ENCODE results near the gene LCN6. TPM values are rescaled to one million over a fixed set of nuclear protein-coding genes. Genes with fewer than 3 reads are reported as not detected.
A peak's percentile ranks its signal among the peaks of the same experiment; 100 is the strongest.

LCN6 gene
- total RNA-seq, 2 experiments from 2014 or later = not detected

DNA sequence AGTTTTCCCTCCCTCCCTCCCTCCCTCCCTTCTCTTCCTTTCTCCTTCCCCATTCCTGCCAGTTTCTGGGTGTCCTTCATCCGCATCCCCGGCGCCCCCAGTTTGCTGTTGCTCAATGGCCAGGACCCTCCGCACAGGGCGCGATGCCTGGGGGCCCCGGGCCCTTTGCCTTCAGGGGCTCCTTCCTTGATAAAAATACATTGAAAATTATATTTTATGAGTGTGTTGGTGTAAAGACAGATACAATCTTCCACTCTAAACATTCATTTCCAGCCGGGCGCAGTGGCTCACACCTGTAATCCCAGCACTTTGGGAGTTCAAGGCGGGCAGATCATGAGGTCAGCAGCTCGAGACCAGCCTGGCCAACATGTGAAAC, 53.5 kb downstream of the LCN6 start:
- Mint-ChIP-seq H3K4me3 (no peak overlapping the region), H3K9me3 (no peaks in the 10 kb centered on the region), H3K27ac (no peak overlapping the region), H3K4me1 (ENCODE audit: low read depth) (no peaks in the 10 kb centered on the region), H3K36me3 (ENCODE audit: low read depth) (no peaks in the 10 kb centered on the region), H3K27me3 (ENCODE audit: low read depth) (peaks cover 6% of the 10 kb centered on the region)
- intact Hi-C loops (cut with micrococcal nuclease) = no loop called here
- CTCF ChIA-PET = interaction anchor here (0.6 kb wide), 1 partner anchor 121 kb away, joined by 4 read pairs; no protein-coding TSS in a partner anchor
- no peak for DNase-seq

DNA sequence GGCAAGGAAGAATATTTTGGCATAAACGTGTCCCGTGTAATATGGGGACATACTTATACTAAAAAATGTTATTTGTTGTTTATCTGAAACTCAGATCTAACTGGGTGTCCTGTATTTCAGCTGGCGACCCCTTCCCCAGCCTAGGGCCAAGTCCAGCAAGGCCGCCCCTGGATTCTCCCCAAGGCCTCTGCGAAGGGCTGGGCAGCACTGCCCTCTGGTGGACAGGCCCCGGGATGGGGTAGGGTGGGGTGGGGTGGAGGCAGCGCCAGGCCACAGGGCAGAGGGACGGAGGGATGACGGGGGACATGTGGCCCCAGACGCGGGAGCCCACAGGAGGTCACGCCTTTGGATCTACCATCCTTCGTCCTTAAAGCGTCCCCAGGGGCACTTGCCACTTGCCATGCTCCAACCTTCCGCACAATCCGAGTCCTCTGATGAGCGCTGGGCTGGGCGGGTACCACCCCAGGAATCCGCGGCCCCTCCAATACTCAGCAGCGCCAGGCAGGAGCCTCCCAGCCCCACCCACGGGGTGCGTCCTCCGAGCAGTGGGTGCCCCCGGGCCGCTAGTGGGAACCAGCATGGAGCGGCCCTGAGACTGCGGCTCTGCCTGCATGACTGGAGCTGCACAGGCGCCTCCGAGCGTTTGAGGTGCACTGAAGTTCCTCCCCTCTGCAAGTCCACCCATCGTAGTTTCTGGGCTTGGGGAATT, 54.0 kb downstream of the LCN6 start:
- H3K4me1 Mint-ChIP-seq (ENCODE audit: low read depth) = no peaks in the 10 kb centered on the region
- CTCF ChIA-PET = interaction anchor here (0.6 to 1.2 kb wide), 2 partner anchors 11 to 121 kb away, joined by 3 to 4 read pairs; no protein-coding TSS in a partner anchor
- no peaks in the 10 kb centered on the region for H3K36me3 Mint-ChIP-seq (ENCODE audit: low read depth)
- peak; percentile 52 for DNase-seq
- intact Hi-C loops (cut with micrococcal nuclease) = no loop called here
- no peak overlapping the region for H3K27ac Mint-ChIP-seq
- no peaks in the 10 kb centered on the region for H3K9me3 Mint-ChIP-seq
- H3K27me3 Mint-ChIP-seq (ENCODE audit: low read depth) = peaks cover 6% of the 10 kb centered on the region
- H3K4me3 Mint-ChIP-seq = no peak overlapping the region

Small RNA genes lying within 50 kb of the gene (microRNA-seq; reads per million reads assigned to microRNA genes)
- gene MIR6722 (ENCODE audit: borderline microRNAs expressed, borderline replicate concordance) = not detected

Other genes starting within 250 kb of the LCN6 start
- gene NOTCH1, start 202.5 kb downstream of the LCN6 start, total RNA-seq = 10 to 100 TPM; 71.4 to 80.2 TPM
- gene EGFL7, start 85.6 kb downstream of the LCN6 start, total RNA-seq = under 1 TPM; 0.25 to 0.52 TPM
- 1 to 10 TPM; 8.7 to 9.4 TPM for gene AGPAT2, start 61.1 kb downstream of the LCN6 start, total RNA-seq
- under 1 TPM in 1 of 2 experiments, not detected in 1; 0.10 TPM for gene DIPK1B, start 36.0 kb downstream of the LCN6 start, total RNA-seq
- 1 to 10 TPM in 1 of 2 experiments, under 1 TPM in 1; 0.83 to 1.0 TPM for gene LCN10, start 5.6 kb downstream of the LCN6 start, total RNA-seq
- gene LCN8, start 9.7 kb upstream of the LCN6 start, total RNA-seq = not detected
- not detected for gene LCN15, start 16.0 kb upstream of the LCN6 start, total RNA-seq
- gene TMEM141, start 42.8 kb upstream of the LCN6 start, total RNA-seq = 10 to 100 TPM; 38.1 to 39.6 TPM
- gene CCDC183, start 47.8 kb upstream of the LCN6 start, total RNA-seq = under 1 TPM; 0.38 to 0.47 TPM
- 10 to 100 TPM; 74.9 to 82.7 TPM for gene RABL6, start 59.4 kb upstream of the LCN6 start, total RNA-seq
- gene AJM1, start 94.0 kb upstream of the LCN6 start, total RNA-seq = 1 to 10 TPM; 1.7 to 2.0 TPM
- 100 to 1,000 TPM; 110 to 116 TPM for gene PHPT1, start 100.9 kb upstream of the LCN6 start, total RNA-seq
- gene MAMDC4, start 103.8 kb upstream of the LCN6 start, total RNA-seq = 10 to 100 TPM; 15.9 to 16.1 TPM
- gene EDF1, start 117.8 kb upstream of the LCN6 start, total RNA-seq = 100 to 1,000 TPM; 259 to 288 TPM
- 10 to 100 TPM; 39.7 to 41.8 TPM for gene TRAF2, start 138.0 kb upstream of the LCN6 start, total RNA-seq
- gene FBXW5, start 196.2 kb upstream of the LCN6 start, total RNA-seq = 10 to 100 TPM; 44.0 to 47.8 TPM
- under 1 TPM in 1 of 2 experiments, not detected in 1; 0.83 TPM for gene C8G, start 196.7 kb upstream of the LCN6 start, total RNA-seq
- 1 to 10 TPM; 1.1 to 1.9 TPM for gene LCN12, start 203.7 kb upstream of the LCN6 start, total RNA-seq
- not detected for gene PTGDS, start 229.0 kb upstream of the LCN6 start, total RNA-seq
- gene LCNL1, start 234.5 kb upstream of the LCN6 start, total RNA-seq = not detected
- gene PAXX, start 243.9 kb upstream of the LCN6 start, total RNA-seq = 10 to 100 TPM; 75.9 to 76.8 TPM
- gene CLIC3, start 248.0 kb upstream of the LCN6 start, total RNA-seq = not detected

Measured in activated naive CD4-positive, alpha-beta T cell treated with anti-CD3 and anti-CD28 coated beads for 36 hours (primary cell).